Adrenal gland (tissue), 5 donors: ENCODE measurements around the gene ZNF821.

ENCODE experiments used
- CTCF ChIP-seq, 6 experiments: fragments of 450-650 bp in 4 of 6; fragments of 200-600 bp in 2 of 6; sonication (generic) in 1 of 6; IDR thresholded peaks; 1 replicate in 5 of 6; 2 replicates in 1 of 6; pipeline versions ENCODE4 v1.5.1 to v1.8.0; 2016 to 2021; ENCODE audit warnings: antibody characterized with exemption in 6 of 6, mild to moderate bottlenecking in 2 of 6, moderate library complexity in 1 of 6
- POLR2A ChIP-seq, 2 donors: fragments of 450-650 bp; IDR thresholded peaks; one replicate each; pipeline ENCODE4 v1.6.1; 2017; ENCODE audit warnings: antibody characterized with exemption in 2 of 2, mild to moderate bottlenecking in 2 of 2, moderate library complexity in 1 of 2
- donor health status: DM: no; HTN: no; CAD: no.

- TF ChIP-seq CTCF (IDR thresholded peaks at IDR 0.05) (no peak), POLR2A (IDR thresholded peaks at IDR 0.05) (no peak)
Measured at GRCh38 chr16:71920658-71921057, 36.7 kb upstream of the ZNF821 start.
